Peyer's patch (tissue), 4 donors: ENCODE data around the gene CHST15. TPM values are rescaled to one million over a fixed set of nuclear protein-coding genes. Genes with fewer than 3 reads are reported as not detected.

Experiments
- DNase-seq, 3 donors: peaks; one replicate each; pipeline ENCODE4 v3.0.0-alpha.2; 2017 to 2019
- H3K27ac ChIP-seq, 4 donors: fragments of 200-600 bp; sonication (generic); one replicate each; pipeline ENCODE4 v1.5.1; 2016 to 2019
- H3K27me3 ChIP-seq, 2 donors: fragments of 200-600 bp; sonication (generic); one replicate each; pipeline ENCODE4 v1.5.1; 2019
- H3K36me3 ChIP-seq, 3 donors: fragments of 200-600 bp; sonication (generic); one replicate each; pipeline ENCODE4 v1.5.1; 2016 to 2019
- H3K4me1 ChIP-seq, 4 donors: fragments of 200-600 bp; sonication (generic); one replicate each; pipeline ENCODE4 v1.5.1; 2016 to 2019
- H3K4me3 ChIP-seq, 4 donors: fragments of 200-600 bp; sonication (generic); 1 replicate in 3 of 4; 2 replicates in 1 of 4; pipeline ENCODE4 v1.5.1; 2016 to 2019; ENCODE audit warnings: mild to moderate bottlenecking in 1 of 4
- H3K9me3 ChIP-seq, 4 donors: fragments of 200-600 bp; sonication (generic); one replicate each; pipeline ENCODE4 v1.5.1; 2016 to 2019; ENCODE audit warnings: mild to moderate bottlenecking in 1 of 4
- POLR2A ChIP-seq, 2 donors: fragments of 450-650 bp; IDR thresholded peaks; one replicate each; pipeline ENCODE4 v1.5.1; 2017; ENCODE audit warnings: antibody characterized with exemption in 2 of 2, mild to moderate bottlenecking in 2 of 2, moderate library complexity in 2 of 2
- total RNA-seq, 4 donors: library from RNA; depleted of rRNA; stranded (reverse); fragments of >200 nt; gene quantifications; one replicate each; pipeline ENCODE4 v1.1.0, GENCODE V29; 2016
- TF ChIP-seq, protein P1 (sequence below), 6 experiments: fragments of 450-650 bp in 4 of 6; fragments of 200-600 bp in 2 of 6; sonication (generic) in 1 of 6; IDR thresholded peaks; one replicate each; pipeline ENCODE4 v1.5.1; 2017 to 2019; ENCODE audit warnings: antibody characterized with exemption in 6 of 6, mild to moderate bottlenecking in 3 of 6, moderate library complexity in 1 of 6

CHST15 gene
- total RNA-seq, 4 donors from 2014 or later = 3.9 to 55.3 (median 10.9) TPM

DNA sequence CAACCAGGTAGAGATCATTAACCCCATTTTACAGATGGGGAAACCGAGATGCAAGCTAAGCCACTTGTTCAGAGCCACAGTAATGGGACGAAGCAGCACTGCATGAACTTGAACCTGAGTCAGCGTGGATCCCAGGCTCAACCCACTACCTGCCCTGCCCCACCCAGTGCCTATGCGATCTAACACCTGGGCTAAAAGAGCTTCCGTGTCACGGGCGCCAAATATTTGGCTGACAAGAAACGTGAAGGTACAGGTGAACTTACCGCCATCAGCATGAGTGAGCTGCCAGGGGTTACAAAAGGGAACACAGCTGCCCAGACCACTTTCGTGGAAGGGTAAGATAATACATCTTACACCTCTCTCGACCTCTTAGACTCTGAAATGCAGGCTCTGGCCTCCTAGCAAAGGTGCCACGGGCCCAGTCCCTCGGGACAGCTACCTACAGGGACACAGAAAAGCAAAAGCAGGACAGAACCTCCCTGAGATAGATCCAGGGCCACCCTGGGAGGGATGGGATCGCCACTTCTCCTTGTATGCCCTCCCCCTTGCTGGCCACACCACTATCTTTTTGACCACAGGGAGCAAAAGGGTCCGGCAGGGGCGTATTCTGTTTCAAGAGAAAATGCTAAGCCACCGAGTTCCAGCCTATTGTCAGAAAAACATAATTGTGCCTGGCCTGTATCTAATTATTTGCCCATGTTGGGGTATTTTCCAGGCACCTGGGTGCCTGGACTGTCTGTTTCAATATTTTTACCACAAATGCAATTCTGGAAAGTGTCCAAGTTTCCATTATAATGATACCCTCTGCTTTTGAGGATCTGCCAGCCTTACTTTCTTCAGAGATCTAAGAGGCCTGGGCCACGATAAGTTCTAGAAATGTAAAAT lies 6.4 kb downstream of the CHST15 start:
- peaks cover 0 to 46% (median 7%) of the 10 kb centered on the region in 4 donors for H3K4me1 ChIP-seq
- H3K9me3 ChIP-seq = no peaks in the 10 kb centered on the region
- H3K27ac ChIP-seq = peak overlapping the region in 1 of 4 donors; percentile 42
- no peak for TF ChIP-seq POLR2A (IDR thresholded peaks at IDR 0.05)
- TF ChIP-seq, protein P1, sequence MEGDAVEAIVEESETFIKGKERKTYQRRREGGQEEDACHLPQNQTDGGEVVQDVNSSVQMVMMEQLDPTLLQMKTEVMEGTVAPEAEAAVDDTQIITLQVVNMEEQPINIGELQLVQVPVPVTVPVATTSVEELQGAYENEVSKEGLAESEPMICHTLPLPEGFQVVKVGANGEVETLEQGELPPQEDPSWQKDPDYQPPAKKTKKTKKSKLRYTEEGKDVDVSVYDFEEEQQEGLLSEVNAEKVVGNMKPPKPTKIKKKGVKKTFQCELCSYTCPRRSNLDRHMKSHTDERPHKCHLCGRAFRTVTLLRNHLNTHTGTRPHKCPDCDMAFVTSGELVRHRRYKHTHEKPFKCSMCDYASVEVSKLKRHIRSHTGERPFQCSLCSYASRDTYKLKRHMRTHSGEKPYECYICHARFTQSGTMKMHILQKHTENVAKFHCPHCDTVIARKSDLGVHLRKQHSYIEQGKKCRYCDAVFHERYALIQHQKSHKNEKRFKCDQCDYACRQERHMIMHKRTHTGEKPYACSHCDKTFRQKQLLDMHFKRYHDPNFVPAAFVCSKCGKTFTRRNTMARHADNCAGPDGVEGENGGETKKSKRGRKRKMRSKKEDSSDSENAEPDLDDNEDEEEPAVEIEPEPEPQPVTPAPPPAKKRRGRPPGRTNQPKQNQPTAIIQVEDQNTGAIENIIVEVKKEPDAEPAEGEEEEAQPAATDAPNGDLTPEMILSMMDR (IDR thresholded peaks at IDR 0.05) = no peak
- H3K4me3 ChIP-seq = no peak overlapping the region
- no peaks in the 10 kb centered on the region for H3K27me3 ChIP-seq
- DNase-seq = no peak
- no peaks in the 10 kb centered on the region for H3K36me3 ChIP-seq

DNA sequence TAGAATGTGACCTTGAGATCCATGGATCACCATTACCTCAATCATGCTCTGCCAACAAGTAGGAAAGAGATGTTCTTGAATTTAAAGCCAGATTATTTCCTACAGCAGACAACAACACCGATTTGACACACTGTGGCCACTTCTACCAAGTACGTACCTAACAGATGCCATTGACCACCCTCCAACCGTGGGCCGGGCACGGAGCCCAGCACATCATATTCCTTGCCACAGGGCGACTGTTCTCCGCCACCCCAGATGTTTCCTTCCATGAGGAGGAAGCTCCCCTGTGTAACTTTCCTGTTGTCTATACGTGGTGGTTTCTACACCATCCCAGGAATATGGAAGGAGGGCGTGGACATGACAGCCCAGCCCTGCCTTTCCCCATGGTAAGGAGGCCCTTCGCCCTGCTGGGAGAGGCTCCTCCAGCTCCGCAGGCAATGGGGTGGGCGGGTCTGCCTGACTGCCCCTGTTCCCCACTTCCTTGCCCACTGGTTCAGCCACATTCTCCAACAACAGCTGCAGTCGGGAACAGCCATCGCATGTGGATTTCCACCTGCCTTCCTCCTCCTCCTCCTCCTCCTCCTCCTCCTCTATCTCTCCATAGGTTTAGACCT lies 7.2 kb downstream of the CHST15 start:
- Histone ChIP-seq H3K27ac (peak overlapping the region in 1 of 4 donors; percentile 42), H3K36me3 (no peaks in the 10 kb centered on the region), H3K4me3 (no peak overlapping the region), H3K9me3 (no peaks in the 10 kb centered on the region), H3K4me1 (peaks cover 0 to 46% (median 7%) of the 10 kb centered on the region in 4 donors), H3K27me3 (no peaks in the 10 kb centered on the region)
- TF ChIP-seq, protein P1 (IDR thresholded peaks at IDR 0.05) = no peak
- no peak for TF ChIP-seq POLR2A (IDR thresholded peaks at IDR 0.05)
- DNase-seq = no peak

DNA sequence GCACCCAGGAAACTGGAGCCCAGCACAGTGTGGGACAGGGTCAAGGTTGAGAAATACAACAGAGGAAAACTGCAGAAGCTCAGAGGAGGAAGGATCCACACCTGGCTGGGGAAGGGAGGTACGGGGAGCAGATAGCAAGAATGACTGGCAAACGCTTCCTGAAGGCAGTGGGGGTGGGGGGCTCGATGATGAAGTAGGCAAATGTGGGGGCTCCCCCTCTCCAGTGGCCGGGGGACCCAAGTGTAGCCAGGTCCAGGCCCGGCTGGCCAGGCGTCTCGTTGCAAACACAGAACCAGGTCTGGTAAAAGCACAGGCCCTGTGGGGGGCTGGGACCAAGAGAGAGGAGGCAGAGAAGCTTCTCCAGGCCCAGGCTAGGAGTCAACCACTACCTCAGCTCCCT lies 7.7 kb downstream of the CHST15 start:
- no peak for TF ChIP-seq POLR2A (IDR thresholded peaks at IDR 0.05)
- TF ChIP-seq, protein P1 (IDR thresholded peaks at IDR 0.05) = no peak
- Histone ChIP-seq H3K36me3 (no peaks in the 10 kb centered on the region), H3K27me3 (no peaks in the 10 kb centered on the region), H3K9me3 (no peaks in the 10 kb centered on the region), H3K4me3 (no peak overlapping the region), H3K4me1 (peaks cover 0 to 44% (median 7%) of the 10 kb centered on the region in 4 donors), H3K27ac (peak overlapping the region in 3 of 4 donors; percentile 5 to 42 (median 23))
- DNase-seq = no peak

DNA sequence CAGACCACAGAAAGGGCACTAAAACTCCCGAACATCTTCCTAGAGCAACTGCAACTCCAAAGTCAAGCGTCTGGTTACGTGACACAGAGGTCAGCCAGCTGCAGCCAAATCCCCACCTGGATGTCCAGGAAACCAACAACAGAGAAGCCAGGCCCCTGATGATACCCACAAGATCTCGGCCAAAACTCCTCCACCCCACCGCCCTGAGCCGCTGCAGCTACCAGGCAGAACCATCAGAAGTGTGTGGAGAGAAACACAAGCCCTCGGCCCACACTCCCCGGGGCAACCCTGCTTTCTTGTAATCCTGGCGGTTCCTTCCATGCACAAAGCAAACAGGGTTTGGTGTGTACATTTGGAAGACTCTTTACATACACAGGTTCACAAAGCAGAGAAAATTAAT lies 8.7 kb downstream of the CHST15 start:
- H3K27ac ChIP-seq = peak overlapping the region in 1 of 4 donors; percentile 8
- no peaks in the 10 kb centered on the region for H3K9me3 ChIP-seq
- H3K27me3 ChIP-seq = no peaks in the 10 kb centered on the region
- no peaks in the 10 kb centered on the region for H3K36me3 ChIP-seq
- TF ChIP-seq POLR2A (IDR thresholded peaks at IDR 0.05) = no peak
- TF ChIP-seq, protein P1 (IDR thresholded peaks at IDR 0.05) = no peak
- DNase-seq = no peak
- H3K4me1 ChIP-seq = peaks cover 0 to 42% (median 12%) of the 10 kb centered on the region in 4 donors
- H3K4me3 ChIP-seq = no peak overlapping the region

DNA sequence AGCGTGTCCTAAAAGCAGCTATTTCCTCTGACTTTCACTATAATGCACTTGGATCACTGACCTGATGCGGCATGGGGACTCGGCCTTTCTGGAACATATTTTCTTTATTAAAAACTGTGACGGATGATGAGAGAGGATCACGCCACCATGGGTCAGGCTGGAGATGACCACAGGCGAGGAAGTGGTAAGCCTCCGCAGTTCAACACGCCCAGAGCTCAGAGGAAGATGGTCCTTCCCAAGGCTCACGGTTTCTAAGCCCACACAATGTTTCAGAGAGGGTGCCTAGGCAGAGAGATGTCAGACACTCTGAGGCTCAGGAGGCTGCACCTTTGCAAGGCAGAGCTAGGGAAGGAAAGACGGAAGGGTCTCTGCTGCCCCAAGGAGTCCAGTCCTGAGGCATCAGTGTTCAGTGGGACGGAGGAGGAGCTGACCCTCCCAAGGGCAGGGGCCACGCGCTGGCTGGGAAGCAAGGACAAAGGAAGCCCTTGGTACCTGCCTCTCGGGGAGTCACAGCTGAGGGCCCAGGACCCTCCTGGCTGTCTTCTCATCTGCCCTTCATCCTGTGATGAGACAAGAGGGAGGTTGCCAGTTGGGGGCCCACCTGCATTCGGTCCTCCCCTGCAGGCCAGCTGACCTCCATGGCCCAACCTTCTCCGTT lies 9.5 kb downstream of the CHST15 start:
- DNase-seq = no peak
- Histone ChIP-seq H3K36me3 (no peaks in the 10 kb centered on the region), H3K27ac (peak overlapping the region in 1 of 4 donors; percentile 33), H3K9me3 (no peaks in the 10 kb centered on the region), H3K4me3 (no peak overlapping the region), H3K27me3 (no peaks in the 10 kb centered on the region), H3K4me1 (peaks cover 0 to 37% (median 15%) of the 10 kb centered on the region in 4 donors)
- TF ChIP-seq, protein P1 (IDR thresholded peaks at IDR 0.05) = no peak
- TF ChIP-seq POLR2A (IDR thresholded peaks at IDR 0.05) = no peak
